ENCODE measurements around the gene ELL. TPM values are rescaled to one million over a fixed set of nuclear protein-coding genes. Genes with fewer than 3 reads are reported as not detected.
A peak's percentile ranks its signal among the peaks of the same experiment; 100 is the strongest.

ELL gene
- total RNA-seq, 3 donors from 2014 or later (not counting 1 experiment from before 2014, with no cell fraction given) = 61.1 to 64.3 (median 63.8) TPM

DNA sequence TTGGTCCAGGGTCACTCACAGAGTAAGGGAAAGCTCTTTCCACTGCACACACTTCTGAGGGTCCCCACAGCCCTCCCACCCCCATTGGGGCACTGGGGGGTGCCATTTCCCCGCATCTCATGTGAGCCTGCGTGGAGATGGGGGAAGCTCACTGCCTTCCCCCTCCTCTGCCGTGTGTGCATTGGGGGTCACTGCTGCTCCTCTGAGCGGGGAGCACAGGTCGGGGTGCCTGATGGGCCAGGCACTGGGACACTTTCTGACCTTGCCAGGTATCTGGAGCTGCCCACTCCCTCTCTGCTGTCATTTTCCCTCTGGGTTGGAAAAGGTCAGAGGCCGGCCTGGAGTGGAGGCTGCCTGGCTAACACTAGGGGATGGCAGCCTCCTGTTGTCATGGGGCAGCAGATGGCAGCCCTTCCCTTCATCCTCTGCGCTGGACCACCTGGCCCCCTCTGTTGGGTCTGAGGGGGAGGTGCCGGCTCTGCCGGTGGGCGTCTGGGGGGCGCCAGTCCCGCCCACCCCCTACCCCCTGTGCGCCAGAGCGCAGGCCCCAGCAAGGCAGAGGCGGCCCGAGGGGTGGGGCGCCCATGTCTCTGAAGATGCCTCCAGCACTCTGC is 93.6 kb downstream of the ELL start:
- Mint-ChIP-seq H3K36me3 (no peaks in the 10 kb centered on the region), H3K27ac (peak overlapping the region; percentile 81 to 97), H3K27me3 (ENCODE audit: low read depth in 2 of 2) (no peaks in the 10 kb centered on the region), H3K4me3 (peak overlapping the region; percentile 61), H3K4me1 (peaks cover 14 to 41% of the 10 kb centered on the region in 2 donors), H3K9me3 (no peaks in the 10 kb centered on the region)
- intact Hi-C loops (cut with micrococcal nuclease) = no loop called here
- WGBS (ENCODE audit: insufficient coverage) = 73% methylated on average over 17 of the region's 17 CpGs
- Histone ChIP-seq H3K4me1 (ENCODE audit: control insufficient read depth, insufficient read depth, low read length) (peaks cover 74% of the 10 kb centered on the region), H3K4me3 (ENCODE audit: low read length) (no peak overlapping the region), H3K27me3 (ENCODE audit: control insufficient read depth, insufficient read depth, low read length) (no peaks in the 10 kb centered on the region), H3K9me3 (ENCODE audit: control insufficient read depth, insufficient read depth, low read length) (no peaks in the 10 kb centered on the region), H3K27ac (ENCODE audit: low read length) (peak overlapping the region; percentile 96), H3K36me3 (ENCODE audit: control insufficient read depth, insufficient read depth, low read length) (peaks cover 5% of the 10 kb centered on the region)
- TF ChIP-seq, protein P1, sequence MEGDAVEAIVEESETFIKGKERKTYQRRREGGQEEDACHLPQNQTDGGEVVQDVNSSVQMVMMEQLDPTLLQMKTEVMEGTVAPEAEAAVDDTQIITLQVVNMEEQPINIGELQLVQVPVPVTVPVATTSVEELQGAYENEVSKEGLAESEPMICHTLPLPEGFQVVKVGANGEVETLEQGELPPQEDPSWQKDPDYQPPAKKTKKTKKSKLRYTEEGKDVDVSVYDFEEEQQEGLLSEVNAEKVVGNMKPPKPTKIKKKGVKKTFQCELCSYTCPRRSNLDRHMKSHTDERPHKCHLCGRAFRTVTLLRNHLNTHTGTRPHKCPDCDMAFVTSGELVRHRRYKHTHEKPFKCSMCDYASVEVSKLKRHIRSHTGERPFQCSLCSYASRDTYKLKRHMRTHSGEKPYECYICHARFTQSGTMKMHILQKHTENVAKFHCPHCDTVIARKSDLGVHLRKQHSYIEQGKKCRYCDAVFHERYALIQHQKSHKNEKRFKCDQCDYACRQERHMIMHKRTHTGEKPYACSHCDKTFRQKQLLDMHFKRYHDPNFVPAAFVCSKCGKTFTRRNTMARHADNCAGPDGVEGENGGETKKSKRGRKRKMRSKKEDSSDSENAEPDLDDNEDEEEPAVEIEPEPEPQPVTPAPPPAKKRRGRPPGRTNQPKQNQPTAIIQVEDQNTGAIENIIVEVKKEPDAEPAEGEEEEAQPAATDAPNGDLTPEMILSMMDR (IDR thresholded peaks at IDR 0.05) = no peak
- peak in 1 of 2 donors; percentile 31 for DNase-seq
- no peak for ATAC-seq

DNA sequence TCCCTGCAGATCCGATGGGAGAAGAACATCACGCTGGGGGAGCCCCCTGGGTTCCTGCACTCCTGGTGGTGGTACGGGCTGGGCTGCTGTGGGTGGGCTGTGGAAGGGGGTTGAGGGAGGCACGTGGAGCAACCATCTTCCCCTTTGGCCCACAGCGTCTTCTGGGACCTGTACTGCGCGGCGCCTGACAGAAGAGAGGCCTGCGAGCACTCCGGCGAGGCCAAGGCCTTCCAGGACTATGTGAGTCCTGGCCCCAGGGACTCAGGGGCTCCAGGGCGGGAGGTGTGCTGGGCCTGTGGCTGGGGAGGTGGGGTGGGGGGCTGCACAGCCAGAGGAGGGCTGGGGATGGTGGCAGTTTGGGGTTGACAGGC is 94.1 kb downstream of the ELL start:
- peaks cover 4% of the 10 kb centered on the region for H3K36me3 ChIP-seq (ENCODE audit: control insufficient read depth, insufficient read depth, low read length)
- ATAC-seq = no peak
- TF ChIP-seq, protein P1 (IDR thresholded peaks at IDR 0.05) = no peak
- H3K27me3 Mint-ChIP-seq (ENCODE audit: low read depth in 2 of 2) = no peaks in the 10 kb centered on the region
- peak overlapping the region; percentile 81 to 97 for H3K27ac Mint-ChIP-seq
- H3K36me3 Mint-ChIP-seq = no peaks in the 10 kb centered on the region
- no peaks in the 10 kb centered on the region for H3K9me3 Mint-ChIP-seq
- H3K27ac ChIP-seq (ENCODE audit: low read length) = peak overlapping the region; percentile 96
- H3K4me3 ChIP-seq (ENCODE audit: low read length) = no peak overlapping the region
- peaks cover 20 to 47% of the 10 kb centered on the region in 2 donors for H3K4me1 Mint-ChIP-seq
- WGBS (ENCODE audit: insufficient coverage) = 95% methylated on average over 11 of the region's 12 CpGs
- no peaks in the 10 kb centered on the region for H3K9me3 ChIP-seq (ENCODE audit: control insufficient read depth, insufficient read depth, low read length)
- DNase-seq = peak in 1 of 2 donors; percentile 15
- H3K4me3 Mint-ChIP-seq = no peak overlapping the region
- no peaks in the 10 kb centered on the region for H3K27me3 ChIP-seq (ENCODE audit: control insufficient read depth, insufficient read depth, low read length)
- intact Hi-C loops (cut with micrococcal nuclease) = no loop called here
- H3K4me1 ChIP-seq (ENCODE audit: control insufficient read depth, insufficient read depth, low read length) = peaks cover 74% of the 10 kb centered on the region

GRCh38 chr19:18427080-18427742 is 94.7 kb downstream of the ELL start:
- 80% methylated on average over 16 of the region's 16 CpGs for WGBS (ENCODE audit: insufficient coverage)
- H3K4me3 ChIP-seq (ENCODE audit: low read length) = no peak overlapping the region
- ATAC-seq (no peak), DNase-seq (peak in 1 of 2 donors; percentile 16)
- no peak overlapping the region for H3K27ac ChIP-seq (ENCODE audit: low read length)
- no peak overlapping the region for H3K4me3 Mint-ChIP-seq
- H3K27ac Mint-ChIP-seq = peak overlapping the region in 1 of 2 donors; percentile 97
- H3K27me3 Mint-ChIP-seq (ENCODE audit: low read depth in 2 of 2) = no peaks in the 10 kb centered on the region
- TF ChIP-seq, protein P1 (IDR thresholded peaks at IDR 0.05) = no peak
- H3K9me3 Mint-ChIP-seq = no peaks in the 10 kb centered on the region
- no peaks in the 10 kb centered on the region for H3K27me3 ChIP-seq (ENCODE audit: control insufficient read depth, insufficient read depth, low read length)
- H3K4me1 Mint-ChIP-seq = peaks cover 25 to 52% of the 10 kb centered on the region in 2 donors
- peaks cover 3% of the 10 kb centered on the region for H3K36me3 ChIP-seq (ENCODE audit: control insufficient read depth, insufficient read depth, low read length)
- intact Hi-C loops (cut with micrococcal nuclease) = no loop called here
- no peaks in the 10 kb centered on the region for H3K9me3 ChIP-seq (ENCODE audit: control insufficient read depth, insufficient read depth, low read length)
- H3K36me3 Mint-ChIP-seq = no peaks in the 10 kb centered on the region
- H3K4me1 ChIP-seq (ENCODE audit: control insufficient read depth, insufficient read depth, low read length) = peaks cover 76% of the 10 kb centered on the region

All from natural killer cell (primary cell).